ENCODE results near the gene FAM156A. TPM values are rescaled to one million over a fixed set of nuclear protein-coding genes. Genes with fewer than 3 reads are reported as not detected.
"Not testable (repeated sequence)": the region's sequence is repeated elsewhere in the genome, so short reads cannot be mapped to it uniquely, and the experiment has no call there.

FAM156A gene
- total and polyA plus RNA-seq, 2 experiments from 2014 or later: 5.2 to 16.3 TPM

- H3K4me1 Mint-ChIP-seq; H3K9me3 Mint-ChIP-seq; ATAC-seq; H3K79me2 ChIP-seq (replicated peaks; ENCODE audit: insufficient read depth); H3K27me3 ChIP-seq (ENCODE audit: insufficient read depth); H3K4me2 ChIP-seq; H4K20me1 ChIP-seq (replicated peaks; ENCODE audit: insufficient read depth); H3K9me2 ChIP-seq (ENCODE audit: insufficient read depth); H2AFZ ChIP-seq; H3K4me3 Mint-ChIP-seq; H3K36me3 ChIP-seq (ENCODE audit: insufficient read depth); H3K27ac Mint-ChIP-seq; H3K36me3 Mint-ChIP-seq (ENCODE audit: low read depth); H3K4me3 ChIP-seq; DNase-seq (ENCODE audit: low spot score); H3K27me3 Mint-ChIP-seq (ENCODE audit: insufficient read depth, low read depth, poor library complexity); H3K27ac ChIP-seq (ENCODE audit: low read depth); H3K4me1 ChIP-seq (ENCODE audit: insufficient read depth); H3F3A ChIP-seq (replicated peaks; ENCODE audit: low read depth): not testable (repeated sequence)
Observed at GRCh38 chrX:52948265-52948664, 10.1 kb downstream of the FAM156A start.

DNA sequence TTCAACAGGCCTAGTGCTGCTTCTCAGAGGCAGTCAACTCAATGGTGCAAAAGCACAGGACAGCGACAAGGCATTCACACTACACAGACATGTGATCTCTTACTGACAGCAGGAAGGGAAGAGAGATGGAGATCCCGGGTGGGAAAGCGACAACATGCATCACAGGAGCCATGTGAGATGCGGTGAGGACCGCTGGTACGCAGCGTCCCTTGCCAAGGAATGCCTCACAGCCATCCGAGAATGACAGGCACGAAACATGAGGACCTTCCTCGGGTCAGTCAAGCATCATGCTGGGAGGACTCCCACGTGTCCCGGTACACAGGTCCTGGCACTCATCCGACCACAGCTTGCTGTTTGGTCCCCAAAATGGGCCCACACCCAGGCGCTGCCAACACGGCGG, 10.8 kb downstream of the FAM156A start:
- H3F3A ChIP-seq (replicated peaks; ENCODE audit: low read depth); H3K27me3 ChIP-seq (ENCODE audit: insufficient read depth); H3K27ac Mint-ChIP-seq; H4K20me1 ChIP-seq (replicated peaks; ENCODE audit: insufficient read depth); H3K4me1 ChIP-seq (ENCODE audit: insufficient read depth); H3K36me3 Mint-ChIP-seq (ENCODE audit: low read depth); ATAC-seq; H2AFZ ChIP-seq; H3K79me2 ChIP-seq (replicated peaks; ENCODE audit: insufficient read depth); H3K4me3 Mint-ChIP-seq; H3K9me2 ChIP-seq (ENCODE audit: insufficient read depth); DNase-seq (ENCODE audit: low spot score); H3K9me3 Mint-ChIP-seq; H3K4me3 ChIP-seq; H3K4me1 Mint-ChIP-seq; H3K4me2 ChIP-seq; H3K36me3 ChIP-seq (ENCODE audit: insufficient read depth); H3K27me3 Mint-ChIP-seq (ENCODE audit: insufficient read depth, low read depth, poor library complexity); H3K27ac ChIP-seq (ENCODE audit: low read depth): not testable (repeated sequence)

- H3K4me3 Mint-ChIP-seq; H3K27me3 Mint-ChIP-seq (ENCODE audit: insufficient read depth, low read depth, poor library complexity); H3K36me3 ChIP-seq (ENCODE audit: insufficient read depth); H3K4me3 ChIP-seq; H3K36me3 Mint-ChIP-seq (ENCODE audit: low read depth); H3K9me3 Mint-ChIP-seq; H3K27ac Mint-ChIP-seq; H3K9me2 ChIP-seq (ENCODE audit: insufficient read depth); H3K4me1 ChIP-seq (ENCODE audit: insufficient read depth); ATAC-seq; H2AFZ ChIP-seq; H4K20me1 ChIP-seq (replicated peaks; ENCODE audit: insufficient read depth); H3K79me2 ChIP-seq (replicated peaks; ENCODE audit: insufficient read depth); H3K27me3 ChIP-seq (ENCODE audit: insufficient read depth); H3K4me1 Mint-ChIP-seq; H3K27ac ChIP-seq (ENCODE audit: low read depth); DNase-seq (ENCODE audit: low spot score); H3F3A ChIP-seq (replicated peaks; ENCODE audit: low read depth); H3K4me2 ChIP-seq: not testable (repeated sequence)
Observed at GRCh38 chrX:52945838-52946494, 12.4 kb downstream of the FAM156A start.

DNA sequence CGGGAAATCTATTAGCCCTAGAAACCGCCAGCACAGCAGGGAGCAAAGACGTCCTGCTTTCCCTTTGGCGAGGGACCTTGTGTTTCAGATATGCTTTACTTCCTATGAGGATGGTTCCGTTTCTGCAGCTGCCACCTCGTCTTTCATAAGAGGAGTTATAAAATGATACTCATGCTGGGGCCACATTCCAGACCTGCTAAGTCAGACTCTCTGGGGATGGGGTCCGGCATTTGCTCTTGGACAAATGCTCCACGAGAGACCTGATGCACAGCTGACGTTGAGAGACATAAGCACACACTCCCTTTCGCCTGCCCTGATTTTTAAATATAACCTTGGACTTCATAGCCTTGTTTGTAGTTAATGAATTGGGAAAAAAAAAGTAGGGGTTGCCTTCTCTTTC, 16.6 kb downstream of the FAM156A start:
- not testable (repeated sequence) for H3K4me2 ChIP-seq; H3F3A ChIP-seq (replicated peaks; ENCODE audit: low read depth); H3K79me2 ChIP-seq (replicated peaks; ENCODE audit: insufficient read depth); H3K27ac ChIP-seq (ENCODE audit: low read depth); H3K4me3 ChIP-seq; H3K9me3 Mint-ChIP-seq; H3K27me3 Mint-ChIP-seq (ENCODE audit: insufficient read depth, low read depth, poor library complexity); DNase-seq (ENCODE audit: low spot score); H3K36me3 ChIP-seq (ENCODE audit: insufficient read depth); H3K27me3 ChIP-seq (ENCODE audit: insufficient read depth); H3K36me3 Mint-ChIP-seq (ENCODE audit: low read depth); H2AFZ ChIP-seq; H4K20me1 ChIP-seq (replicated peaks; ENCODE audit: insufficient read depth); H3K4me3 Mint-ChIP-seq; H3K27ac Mint-ChIP-seq; ATAC-seq; H3K4me1 ChIP-seq (ENCODE audit: insufficient read depth); H3K4me1 Mint-ChIP-seq; H3K9me2 ChIP-seq (ENCODE audit: insufficient read depth)

GRCh38 chrX:52940704-52941103, 17.6 kb downstream of the FAM156A start:
- H3K79me2 ChIP-seq (replicated peaks; ENCODE audit: insufficient read depth); H3K27me3 Mint-ChIP-seq (ENCODE audit: insufficient read depth, low read depth, poor library complexity); H3K36me3 ChIP-seq (ENCODE audit: insufficient read depth); H3K9me2 ChIP-seq (ENCODE audit: insufficient read depth); H3K4me2 ChIP-seq; H3K4me1 Mint-ChIP-seq; H3K27ac Mint-ChIP-seq; H3K4me1 ChIP-seq (ENCODE audit: insufficient read depth); H2AFZ ChIP-seq; H3F3A ChIP-seq (replicated peaks; ENCODE audit: low read depth); H3K9me3 Mint-ChIP-seq; H3K4me3 Mint-ChIP-seq; ATAC-seq; H3K36me3 Mint-ChIP-seq (ENCODE audit: low read depth); H4K20me1 ChIP-seq (replicated peaks; ENCODE audit: insufficient read depth); H3K27me3 ChIP-seq (ENCODE audit: insufficient read depth); H3K4me3 ChIP-seq; H3K27ac ChIP-seq (ENCODE audit: low read depth); DNase-seq (ENCODE audit: low spot score): not testable (repeated sequence)

DNA sequence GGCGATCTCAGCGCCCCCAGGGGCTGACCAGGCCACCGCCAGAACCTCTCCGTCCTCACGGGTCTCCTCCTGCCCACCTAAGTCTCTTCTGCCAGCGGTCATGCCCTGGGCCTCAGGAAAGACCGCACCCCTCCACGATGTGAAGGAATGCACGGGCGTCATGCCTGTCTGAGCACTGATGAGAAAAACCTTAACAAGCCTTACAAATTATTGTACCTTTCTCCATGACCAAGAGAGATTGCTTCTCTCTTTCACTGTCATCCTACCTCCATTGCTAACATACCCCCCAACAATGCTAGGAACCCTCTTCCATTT, 22.9 kb downstream of the FAM156A start:
- H3K9me2 ChIP-seq (ENCODE audit: insufficient read depth); H3K9me3 Mint-ChIP-seq; H3K79me2 ChIP-seq (replicated peaks; ENCODE audit: insufficient read depth); H3K36me3 ChIP-seq (ENCODE audit: insufficient read depth); H3K4me1 ChIP-seq (ENCODE audit: insufficient read depth); H4K20me1 ChIP-seq (replicated peaks; ENCODE audit: insufficient read depth); DNase-seq (ENCODE audit: low spot score); H3K4me1 Mint-ChIP-seq; H3F3A ChIP-seq (replicated peaks; ENCODE audit: low read depth); H3K27me3 ChIP-seq (ENCODE audit: insufficient read depth); H2AFZ ChIP-seq; H3K36me3 Mint-ChIP-seq (ENCODE audit: low read depth): not testable (repeated sequence)
- peak; percentile 23 for ATAC-seq
- H3K4me3 ChIP-seq: peak overlapping the region; percentile 79
- H3K4me2 ChIP-seq: peak overlapping the region; percentile 77
- peak overlapping the region; percentile 72; the same call in 1 of the 2 replicates for H3K27ac ChIP-seq (ENCODE audit: low read depth)
- Mint-ChIP-seq H3K27me3 (ENCODE audit: insufficient read depth, low read depth, poor library complexity) (peaks cover 10% of the 10 kb centered on the region), H3K27ac (peak overlapping the region; percentile 98), H3K4me3 (peak overlapping the region; percentile 90)

All from GM23338 (cell line).